Stimulated activated CD8-positive, alpha-beta memory T cell treated with anti-CD3 and anti-CD28 coated beads, Interleukin-2, amount 100 ng/mL, for 1 hour (primary cell): Measurements from ENCODE around the gene CDKL5.
A peak's percentile ranks its signal among the peaks of the same experiment; 100 is the strongest.

Experiments used
- DNase-seq, 2 donors: peaks; one replicate each; pipeline ENCODE4 v3.0.0-alpha.2; 2020; ENCODE audit warnings: low read depth in 2 of 2

CDKL5 gene

GRCh38 chrX:18643853-18644252 lies 218.4 kb downstream of the CDKL5 start:
- DNase-seq = no peak

GRCh38 chrX:18647621-18648020 lies 222.2 kb downstream of the CDKL5 start:
- DNase-seq = no peak

- no peak for DNase-seq
Measured at GRCh38 chrX:18649498-18649951, 224.1 kb downstream of the CDKL5 start.

- no peak for DNase-seq
Measured at GRCh38 chrX:18650662-18651061, 225.3 kb downstream of the CDKL5 start.

- DNase-seq = no peak
Measured at GRCh38 chrX:18652636-18653035, 227.2 kb downstream of the CDKL5 start.

- DNase-seq = no peak
Measured at GRCh38 chrX:18654875-18655836, 229.7 kb downstream of the CDKL5 start.

GRCh38 chrX:18661273-18661672 lies 235.9 kb downstream of the CDKL5 start:
- no peak for DNase-seq

- DNase-seq = no peak
Measured at GRCh38 chrX:18664947-18665346, 239.5 kb downstream of the CDKL5 start.

GRCh38 chrX:18666614-18667013 lies 241.2 kb downstream of the CDKL5 start:
- DNase-seq = no peak

- DNase-seq = no peak
Measured at GRCh38 chrX:18668071-18668835, 242.8 kb downstream of the CDKL5 start.

- no peak for DNase-seq
Measured at GRCh38 chrX:18672008-18672407, 246.6 kb downstream of the CDKL5 start, which contains the start of gene RS1. TSS of gene RS1 (minus strand) at chrX:18672108. CDS start at chrX:18672068, 40 bp downstream.

GRCh38 chrX:18674417-18674787 lies 249.0 kb downstream of the CDKL5 start:
- no peak for DNase-seq

- DNase-seq = peak; percentile 47 to 57
Measured at GRCh38 chrX:18674788-18675735, 249.7 kb downstream of the CDKL5 start.

- no peak for DNase-seq
Measured at GRCh38 chrX:18676050-18676449, 250.6 kb downstream of the CDKL5 start.

GRCh38 chrX:18676470-18676869 lies 251.1 kb downstream of the CDKL5 start:
- DNase-seq = no peak

GRCh38 chrX:18677161-18677869 lies 251.9 kb downstream of the CDKL5 start:
- DNase-seq = no peak

- DNase-seq = no peak
Measured at GRCh38 chrX:18681996-18682395, 256.6 kb downstream of the CDKL5 start.

GRCh38 chrX:18682979-18683387 lies 257.6 kb downstream of the CDKL5 start:
- no peak for DNase-seq

GRCh38 chrX:18687856-18688495 lies 262.6 kb downstream of the CDKL5 start:
- no peak for DNase-seq

GRCh38 chrX:18691431-18691830 lies 266.0 kb downstream of the CDKL5 start:
- DNase-seq = no peak
